ENCODE measurements around the gene PRR18.
A peak's percentile ranks its signal among the peaks of the same experiment; 100 is the strongest.

PRR18 gene

GRCh38 chr6:166274163-166274562 is 34.0 kb downstream of the PRR18 start:
- DNase-seq = no peak

GRCh38 chr6:166271376-166271765 is 36.8 kb downstream of the PRR18 start:
- DNase-seq = no peak

GRCh38 chr6:166270706-166271375 is 37.4 kb downstream of the PRR18 start:
- DNase-seq = no peak

- DNase-seq = no peak
Measured at GRCh38 chr6:166269301-166270039, 38.7 kb downstream of the PRR18 start.

- DNase-seq = no peak
Measured at GRCh38 chr6:166268431-166268830, 39.8 kb downstream of the PRR18 start.

GRCh38 chr6:166267526-166267925 is 40.7 kb downstream of the PRR18 start:
- DNase-seq = no peak

- DNase-seq = no peak
Measured at GRCh38 chr6:166266336-166266735, 41.9 kb downstream of the PRR18 start.

- DNase-seq = no peak
Measured at GRCh38 chr6:166262743-166263515, 45.3 kb downstream of the PRR18 start.

- DNase-seq = no peak
Measured at GRCh38 chr6:166259296-166259977, 48.8 kb downstream of the PRR18 start.

- peak; percentile 49 for DNase-seq
Measured at GRCh38 chr6:166258854-166259276, 49.3 kb downstream of the PRR18 start.

- no peak for DNase-seq
Measured at GRCh38 chr6:166257911-166258318, 50.3 kb downstream of the PRR18 start.
